Ovary (tissue), 3 donors: Measurements from ENCODE around the gene SLC39A11.

Experiments used
- CTCF ChIP-seq, 3 donors: fragments of 450-650 bp in 2 of 3; fragments of 200-600 bp in 1 of 3; IDR thresholded peaks; one replicate each; pipeline versions ENCODE4 v1.5.1 to v1.8.0; 2016 to 2022; ENCODE audit warnings: antibody characterized with exemption in 3 of 3, mild to moderate bottlenecking in 1 of 3
- EP300 ChIP-seq: sonication (generic); formaldehyde crosslinking; IDR thresholded peaks from one replicate; pipeline ENCODE4 v1.6.1; 2017; ENCODE audit warnings: antibody characterized with exemption
- POLR2A ChIP-seq: fragments of 450-650 bp; IDR thresholded peaks from one replicate; pipeline ENCODE4 v1.6.1; 2017; ENCODE audit warnings: antibody characterized with exemption, mild to moderate bottlenecking, moderate library complexity
- donor health status: DM: no; HTN: no; CAD: no.

- TF ChIP-seq CTCF (IDR thresholded peaks at IDR 0.05) (no peak), POLR2A (no peak), EP300 (no peak)
Observed at GRCh38 chr17:73100363-73100762, 7.9 kb upstream of the SLC39A11 start.
